ENCODE data around the gene SFTPA2. TPM values are rescaled to one million over a fixed set of nuclear protein-coding genes. Genes with fewer than 3 reads are reported as not detected.
"Not testable (repeated sequence)": the region's sequence is repeated elsewhere in the genome, so short reads cannot be mapped to it uniquely, and the experiment has no call there.

Gene SFTPA2
- total and polyA plus RNA-seq, 2 experiments from 2014 or later = not detected

GRCh38 chr10:79555354-79556309, 4.6 kb downstream of the SFTPA2 start:
- H3K9ac ChIP-seq = no peak overlapping the region
- H3K79me2 ChIP-seq (ENCODE audit: insufficient read depth) = no peaks in the 10 kb centered on the region
- peaks cover 10% of the 10 kb centered on the region for H3K27me3 ChIP-seq (replicated peaks; ENCODE audit: insufficient read depth)
- no peaks in the 10 kb centered on the region for H4K20me1 ChIP-seq (ENCODE audit: insufficient read depth)
- no peaks in the 10 kb centered on the region for H3K9me2 ChIP-seq (ENCODE audit: insufficient read depth)
- no peak overlapping the region for H3K27ac ChIP-seq
- in situ Hi-C loops (cut with MboI) = loop anchor here (25.0 kb wide), 1 partner anchor 707 kb away; no protein-coding TSS in a partner anchor
- 51 to 53% methylated on average over 11 of the region's 11 CpGs for WGBS, 2 experiments (ENCODE audit: low coverage in 1 of 2, low lambda C conversion rate in 2 of 2, missing lambda C conversion rate in 2 of 2)
- no peaks in the 10 kb centered on the region for H3K4me1 ChIP-seq (ENCODE audit: insufficient read depth)
- no peaks in the 10 kb centered on the region for H3K36me3 ChIP-seq (ENCODE audit: low read depth)
- H2AFZ ChIP-seq = no peak overlapping the region
- no peaks in the 10 kb centered on the region for H3K9me3 ChIP-seq (ENCODE audit: low read depth)
- H3K4me3 ChIP-seq = no peak overlapping the region
- no peak overlapping the region for H3K4me2 ChIP-seq (ENCODE audit: unreplicated experiment)
- TF ChIP-seq EZH2 (IDR thresholded peaks at IDR 0.05; ENCODE audit: insufficient read depth, poor library complexity, severe bottlenecking) = no peak
- TF ChIP-seq EZH2phosphoT487 (IDR thresholded peaks at IDR 0.05; ENCODE audit: insufficient read depth, low read depth) = no peak
- H3F3A ChIP-seq (ENCODE audit: insufficient read depth) = no peaks in the 10 kb centered on the region
- no peak for DNase-seq

GRCh38 chr10:79552143-79552542, 8.1 kb downstream of the SFTPA2 start:
- H3F3A ChIP-seq (ENCODE audit: insufficient read depth) = no peaks in the 10 kb centered on the region
- H3K36me3 ChIP-seq (ENCODE audit: low read depth) = no peaks in the 10 kb centered on the region
- no peaks in the 10 kb centered on the region for H3K79me2 ChIP-seq (ENCODE audit: insufficient read depth)
- H3K4me1 ChIP-seq (ENCODE audit: insufficient read depth) = no peaks in the 10 kb centered on the region
- H3K9me2 ChIP-seq (ENCODE audit: insufficient read depth) = no peaks in the 10 kb centered on the region
- peak; percentile 29 for DNase-seq
- 28% methylated on average over 2 of the region's 2 CpGs for WGBS, 2 experiments (ENCODE audit: low coverage in 1 of 2, low lambda C conversion rate in 2 of 2, missing lambda C conversion rate in 2 of 2)
- no peaks in the 10 kb centered on the region for H4K20me1 ChIP-seq (ENCODE audit: insufficient read depth)
- TF ChIP-seq EZH2phosphoT487 (IDR thresholded peaks at IDR 0.05; ENCODE audit: insufficient read depth, low read depth) (no peak), EZH2 (IDR thresholded peaks at IDR 0.05; ENCODE audit: insufficient read depth, poor library complexity, severe bottlenecking) (no peak)
- peaks cover 18% of the 10 kb centered on the region for H3K27me3 ChIP-seq (replicated peaks; ENCODE audit: insufficient read depth)
- no peaks in the 10 kb centered on the region for H3K9me3 ChIP-seq (ENCODE audit: low read depth)
- H3K9ac ChIP-seq = no peak overlapping the region
- no peak overlapping the region for H3K4me2 ChIP-seq (ENCODE audit: unreplicated experiment)
- no peak overlapping the region for H3K27ac ChIP-seq
- H3K4me3 ChIP-seq = no peak overlapping the region
- in situ Hi-C loops (cut with MboI) = loop anchor here (25.0 kb wide), 1 partner anchor 710 kb away; no protein-coding TSS in a partner anchor
- H2AFZ ChIP-seq = no peak overlapping the region

- Histone ChIP-seq H3K9ac (no peak overlapping the region), H3K4me2 (ENCODE audit: unreplicated experiment) (no peak overlapping the region), H3K4me3 (no peak overlapping the region), H3K27me3 (replicated peaks; ENCODE audit: insufficient read depth) (peaks cover 18% of the 10 kb centered on the region), H3K9me2 (ENCODE audit: insufficient read depth) (no peaks in the 10 kb centered on the region), H3K27ac (no peak overlapping the region), H3K79me2 (ENCODE audit: insufficient read depth) (no peaks in the 10 kb centered on the region), H3K36me3 (ENCODE audit: low read depth) (no peaks in the 10 kb centered on the region), H2AFZ (no peak overlapping the region), H4K20me1 (ENCODE audit: insufficient read depth) (no peaks in the 10 kb centered on the region), H3F3A (ENCODE audit: insufficient read depth) (no peaks in the 10 kb centered on the region), H3K4me1 (ENCODE audit: insufficient read depth) (no peaks in the 10 kb centered on the region), H3K9me3 (ENCODE audit: low read depth) (no peaks in the 10 kb centered on the region)
- DNase-seq = no peak
- in situ Hi-C loops (cut with MboI) = no loop called here
- TF ChIP-seq EZH2 (IDR thresholded peaks at IDR 0.05; ENCODE audit: insufficient read depth, poor library complexity, severe bottlenecking) = no peak
- WGBS, 2 experiments (ENCODE audit: low coverage in 1 of 2, low lambda C conversion rate in 2 of 2, missing lambda C conversion rate in 2 of 2) = 43 to 49% methylated on average over 3 of the region's 3 CpGs
Observed at GRCh38 chr10:79547973-79548372, 12.2 kb downstream of the SFTPA2 start.

- H4K20me1 ChIP-seq (ENCODE audit: insufficient read depth); H3K9me3 ChIP-seq (ENCODE audit: low read depth); in situ Hi-C loops (cut with MboI); H3F3A ChIP-seq (ENCODE audit: insufficient read depth); H3K4me2 ChIP-seq (ENCODE audit: unreplicated experiment); H3K36me3 ChIP-seq (ENCODE audit: low read depth); H3K9ac ChIP-seq; H3K27ac ChIP-seq; H3K4me1 ChIP-seq (ENCODE audit: insufficient read depth); H3K4me3 ChIP-seq; DNase-seq; H3K79me2 ChIP-seq (ENCODE audit: insufficient read depth); H3K9me2 ChIP-seq (ENCODE audit: insufficient read depth); H2AFZ ChIP-seq: not testable (repeated sequence)
- H3K27me3 ChIP-seq (replicated peaks; ENCODE audit: insufficient read depth) = peaks cover 16% of the 10 kb centered on the region
- WGBS, 2 experiments (ENCODE audit: low coverage in 1 of 2, low lambda C conversion rate in 2 of 2, missing lambda C conversion rate in 2 of 2) = 21 to 29% methylated on average over 2 of the region's 2 CpGs
Observed at GRCh38 chr10:79547128-79547527, 13.1 kb downstream of the SFTPA2 start.

- H3K27me3 ChIP-seq (replicated peaks; ENCODE audit: insufficient read depth) = peaks cover 16% of the 10 kb centered on the region
- H3K9me2 ChIP-seq (ENCODE audit: insufficient read depth); H3K36me3 ChIP-seq (ENCODE audit: low read depth); DNase-seq; H3K9ac ChIP-seq; H3F3A ChIP-seq (ENCODE audit: insufficient read depth); H3K4me2 ChIP-seq (ENCODE audit: unreplicated experiment); H4K20me1 ChIP-seq (ENCODE audit: insufficient read depth); H3K4me3 ChIP-seq; in situ Hi-C loops (cut with MboI); H3K79me2 ChIP-seq (ENCODE audit: insufficient read depth); H3K27ac ChIP-seq; H2AFZ ChIP-seq; H3K4me1 ChIP-seq (ENCODE audit: insufficient read depth); H3K9me3 ChIP-seq (ENCODE audit: low read depth): not testable (repeated sequence)
- 10% methylated on average over 3 of the region's 3 CpGs for whole genome bisulfite sequencing, 2 experiments (ENCODE audit: low coverage in 1 of 2, low lambda C conversion rate in 2 of 2, missing lambda C conversion rate in 2 of 2)
Observed at GRCh38 chr10:79544926-79545659, 15.1 kb downstream of the SFTPA2 start.

DNA sequence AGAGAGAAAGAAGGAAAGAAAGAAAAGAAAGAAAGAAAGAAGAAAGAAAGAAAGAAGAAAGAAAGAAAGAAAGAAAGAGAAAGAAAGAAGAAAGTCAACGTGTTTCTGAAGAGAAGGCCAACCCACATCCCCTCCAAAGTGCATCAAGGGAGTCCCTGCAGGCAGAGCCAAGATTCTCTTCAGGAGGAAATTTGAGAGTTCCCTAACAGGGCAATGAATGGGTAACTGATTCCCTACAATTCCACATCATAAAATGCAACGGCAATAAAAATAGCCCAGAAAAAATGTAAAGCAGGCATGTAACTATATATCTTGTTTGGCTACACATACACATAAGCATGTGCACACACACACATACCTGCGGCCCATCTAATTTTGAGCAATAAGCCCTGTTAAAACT, 15.8 kb downstream of the SFTPA2 start:
- H2AFZ ChIP-seq; H3K4me3 ChIP-seq; H3K27ac ChIP-seq; H3K9me2 ChIP-seq (ENCODE audit: insufficient read depth); H3K9me3 ChIP-seq (ENCODE audit: low read depth); H3K79me2 ChIP-seq (ENCODE audit: insufficient read depth); H3F3A ChIP-seq (ENCODE audit: insufficient read depth); H3K4me2 ChIP-seq (ENCODE audit: unreplicated experiment); H3K36me3 ChIP-seq (ENCODE audit: low read depth); H3K4me1 ChIP-seq (ENCODE audit: insufficient read depth); H4K20me1 ChIP-seq (ENCODE audit: insufficient read depth); in situ Hi-C loops (cut with MboI); DNase-seq; H3K9ac ChIP-seq: not testable (repeated sequence)
- peaks cover 13% of the 10 kb centered on the region for H3K27me3 ChIP-seq (replicated peaks; ENCODE audit: insufficient read depth)
- WGBS, 2 experiments (ENCODE audit: low coverage in 1 of 2, low lambda C conversion rate in 2 of 2, missing lambda C conversion rate in 2 of 2) = 45 to 49% methylated on average over 2 to 3 of the region's 3 CpGs
